KMS-11 (cell line): ENCODE measurements around the gene FFAR3.

Experiments
- H2AFZ ChIP-seq: fragments of 200-600 bp; sonication (generic); 2 replicates; pipeline ENCODE4 v1.6.1; 2016; ENCODE audit warnings: antibody characterized with exemption, mixed run types, low read depth
- H3K27ac ChIP-seq: fragments of 200-600 bp; sonication (generic); 2 replicates; pipeline ENCODE4 v1.6.1; 2016; ENCODE audit warnings: mild to moderate bottlenecking, mixed run types
- H3K27me3 ChIP-seq: fragments of 200-600 bp; sonication (generic); 2 replicates; pipeline ENCODE4 v1.6.1; 2017; ENCODE audit warnings: mild to moderate bottlenecking, low read depth, mixed run types, moderate library complexity; ENCODE audit not compliant: insufficient read depth
- H3K36me3 ChIP-seq: fragments of 200-600 bp; sonication (generic); 2 replicates; pipeline ENCODE4 v1.6.1; 2017; ENCODE audit warnings: mild to moderate bottlenecking, mixed run types; ENCODE audit not compliant: insufficient read depth
- H3K4me1 ChIP-seq: fragments of 200-600 bp; sonication (generic); 2 replicates; pipeline ENCODE4 v1.6.1; 2016; ENCODE audit warnings: mild to moderate bottlenecking, low read depth, mixed run types; ENCODE audit not compliant: poor library complexity, severe bottlenecking
- H3K4me2 ChIP-seq: fragments of 200-600 bp; sonication (generic); 2 replicates; pipeline ENCODE4 v1.7.0; 2016; ENCODE audit warnings: mild to moderate bottlenecking, mixed run types
- H3K4me3 ChIP-seq: fragments of 200-600 bp; sonication (generic); IDR thresholded peaks from 2 replicates; pipeline ENCODE4 v1.6.1; 2017; ENCODE audit warnings: low read depth, low read length, mixed read lengths; ENCODE audit not compliant: insufficient read depth
- H3K79me2 ChIP-seq: fragments of 200-600 bp; sonication (generic); 2 replicates; pipeline ENCODE4 v1.6.1; 2016; ENCODE audit warnings: low read depth, mixed run types; ENCODE audit not compliant: insufficient read depth
- H3K9ac ChIP-seq: fragments of 200-600 bp; sonication (generic); 2 replicates; pipeline ENCODE4 v1.6.1; 2016; ENCODE audit warnings: mild to moderate bottlenecking, mixed run types
- H4K20me1 ChIP-seq: fragments of 200-600 bp; sonication (generic); 2 replicates; pipeline ENCODE4 v1.6.1; 2016; ENCODE audit warnings: mild to moderate bottlenecking, mixed run types; ENCODE audit not compliant: insufficient read depth
- TF ChIP-seq, protein P1 (sequence below): fragments of 200-600 bp; sonication (generic); conservative IDR thresholded peaks from 2 replicates; pipeline ENCODE4 v1.6.1; 2017; ENCODE audit warnings: low read depth, mild to moderate bottlenecking, antibody characterized with exemption, low read length, moderate library complexity, mixed read lengths

Gene FFAR3, protein sequence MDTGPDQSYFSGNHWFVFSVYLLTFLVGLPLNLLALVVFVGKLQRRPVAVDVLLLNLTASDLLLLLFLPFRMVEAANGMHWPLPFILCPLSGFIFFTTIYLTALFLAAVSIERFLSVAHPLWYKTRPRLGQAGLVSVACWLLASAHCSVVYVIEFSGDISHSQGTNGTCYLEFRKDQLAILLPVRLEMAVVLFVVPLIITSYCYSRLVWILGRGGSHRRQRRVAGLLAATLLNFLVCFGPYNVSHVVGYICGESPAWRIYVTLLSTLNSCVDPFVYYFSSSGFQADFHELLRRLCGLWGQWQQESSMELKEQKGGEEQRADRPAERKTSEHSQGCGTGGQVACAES

DNA sequence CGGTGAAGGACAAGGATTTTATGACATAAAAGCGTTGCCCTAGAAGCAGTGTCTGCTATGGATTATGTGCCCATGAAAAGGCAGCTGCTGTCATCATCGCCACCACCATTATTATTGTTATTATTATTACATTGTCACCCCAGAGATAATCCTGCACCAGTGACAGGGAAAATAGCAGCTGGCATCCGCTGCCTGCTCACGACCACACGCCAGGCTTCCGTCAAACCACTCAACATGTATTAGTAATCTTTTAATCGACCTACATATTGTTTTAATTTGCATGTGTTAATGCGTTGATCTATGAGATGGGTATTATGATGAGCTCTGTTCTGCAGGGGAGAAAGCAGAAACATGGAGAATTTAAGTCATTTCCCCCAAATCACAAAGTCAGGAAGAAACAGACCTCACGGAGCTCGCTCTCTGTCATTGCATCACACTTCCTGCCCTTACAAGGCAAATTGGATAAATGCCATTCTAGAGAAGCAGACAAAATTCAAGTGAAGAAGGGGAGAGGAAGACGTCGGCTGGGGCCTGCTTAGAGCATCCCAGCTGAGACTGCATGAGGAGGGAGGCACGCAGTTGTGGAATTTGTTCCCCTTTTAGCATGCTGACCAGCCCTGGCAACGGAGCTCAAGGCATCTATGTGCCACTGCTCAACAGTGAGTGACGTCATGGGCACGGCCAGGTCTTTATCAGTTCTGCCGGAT is at the start of gene FFAR3:
FFAR3 (plus strand) TSS at position 594 of the 707 bp plus-strand sequence. CDS start 431 bp downstream, outside the sequence.
- no peaks in the 10 kb centered on the region for H3K79me2 ChIP-seq
- no peaks in the 10 kb centered on the region for H3K4me1 ChIP-seq
- H3K4me2 ChIP-seq = no peak within 1 kb of the TSS
- no peak within 1 kb of the TSS for H3K27ac ChIP-seq
- no peaks in the 10 kb centered on the region for H3K36me3 ChIP-seq
- H3K4me3 ChIP-seq = no peak within 1 kb of the TSS
- H4K20me1 ChIP-seq = no peaks in the 10 kb centered on the region
- TF ChIP-seq, protein P1, sequence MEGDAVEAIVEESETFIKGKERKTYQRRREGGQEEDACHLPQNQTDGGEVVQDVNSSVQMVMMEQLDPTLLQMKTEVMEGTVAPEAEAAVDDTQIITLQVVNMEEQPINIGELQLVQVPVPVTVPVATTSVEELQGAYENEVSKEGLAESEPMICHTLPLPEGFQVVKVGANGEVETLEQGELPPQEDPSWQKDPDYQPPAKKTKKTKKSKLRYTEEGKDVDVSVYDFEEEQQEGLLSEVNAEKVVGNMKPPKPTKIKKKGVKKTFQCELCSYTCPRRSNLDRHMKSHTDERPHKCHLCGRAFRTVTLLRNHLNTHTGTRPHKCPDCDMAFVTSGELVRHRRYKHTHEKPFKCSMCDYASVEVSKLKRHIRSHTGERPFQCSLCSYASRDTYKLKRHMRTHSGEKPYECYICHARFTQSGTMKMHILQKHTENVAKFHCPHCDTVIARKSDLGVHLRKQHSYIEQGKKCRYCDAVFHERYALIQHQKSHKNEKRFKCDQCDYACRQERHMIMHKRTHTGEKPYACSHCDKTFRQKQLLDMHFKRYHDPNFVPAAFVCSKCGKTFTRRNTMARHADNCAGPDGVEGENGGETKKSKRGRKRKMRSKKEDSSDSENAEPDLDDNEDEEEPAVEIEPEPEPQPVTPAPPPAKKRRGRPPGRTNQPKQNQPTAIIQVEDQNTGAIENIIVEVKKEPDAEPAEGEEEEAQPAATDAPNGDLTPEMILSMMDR = no peak
- H3K27me3 ChIP-seq = peaks cover 12% of the 10 kb centered on the region; the same call in 1 of the 2 replicates
- no peak within 1 kb of the TSS for H3K9ac ChIP-seq
- no peak within 1 kb of the TSS for H2AFZ ChIP-seq

DNA sequence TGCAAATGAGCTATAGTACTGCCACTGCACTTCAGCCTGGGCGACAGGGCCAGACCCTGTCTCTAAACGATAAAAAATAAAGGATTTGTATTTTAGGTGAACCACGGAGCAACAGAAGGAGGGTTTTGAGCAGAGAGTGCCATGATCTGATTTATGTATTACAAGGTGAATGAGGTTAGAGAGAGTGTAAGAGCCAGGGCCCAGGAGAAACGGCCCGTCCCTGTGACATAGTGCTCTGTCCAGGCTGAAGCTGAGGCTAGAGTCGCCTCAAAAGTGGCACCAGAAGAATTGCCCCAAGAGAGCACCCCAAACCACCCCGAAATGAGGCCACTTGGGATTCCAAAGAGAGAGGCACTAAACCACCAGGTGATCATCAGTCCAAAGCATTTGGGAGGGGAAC is 49.4 kb upstream of the FFAR3 start:
- Histone ChIP-seq H2AFZ (no peak overlapping the region), H3K27ac (no peak overlapping the region), H3K36me3 (no peaks in the 10 kb centered on the region), H3K4me2 (no peak overlapping the region), H3K79me2 (no peaks in the 10 kb centered on the region), H3K4me3 (no peak overlapping the region), H4K20me1 (no peaks in the 10 kb centered on the region), H3K9ac (no peak overlapping the region), H3K27me3 (peaks cover 29% of the 10 kb centered on the region; the same call in 1 of the 2 replicates), H3K4me1 (no peaks in the 10 kb centered on the region)
- TF ChIP-seq, protein P1 = no peak

DNA sequence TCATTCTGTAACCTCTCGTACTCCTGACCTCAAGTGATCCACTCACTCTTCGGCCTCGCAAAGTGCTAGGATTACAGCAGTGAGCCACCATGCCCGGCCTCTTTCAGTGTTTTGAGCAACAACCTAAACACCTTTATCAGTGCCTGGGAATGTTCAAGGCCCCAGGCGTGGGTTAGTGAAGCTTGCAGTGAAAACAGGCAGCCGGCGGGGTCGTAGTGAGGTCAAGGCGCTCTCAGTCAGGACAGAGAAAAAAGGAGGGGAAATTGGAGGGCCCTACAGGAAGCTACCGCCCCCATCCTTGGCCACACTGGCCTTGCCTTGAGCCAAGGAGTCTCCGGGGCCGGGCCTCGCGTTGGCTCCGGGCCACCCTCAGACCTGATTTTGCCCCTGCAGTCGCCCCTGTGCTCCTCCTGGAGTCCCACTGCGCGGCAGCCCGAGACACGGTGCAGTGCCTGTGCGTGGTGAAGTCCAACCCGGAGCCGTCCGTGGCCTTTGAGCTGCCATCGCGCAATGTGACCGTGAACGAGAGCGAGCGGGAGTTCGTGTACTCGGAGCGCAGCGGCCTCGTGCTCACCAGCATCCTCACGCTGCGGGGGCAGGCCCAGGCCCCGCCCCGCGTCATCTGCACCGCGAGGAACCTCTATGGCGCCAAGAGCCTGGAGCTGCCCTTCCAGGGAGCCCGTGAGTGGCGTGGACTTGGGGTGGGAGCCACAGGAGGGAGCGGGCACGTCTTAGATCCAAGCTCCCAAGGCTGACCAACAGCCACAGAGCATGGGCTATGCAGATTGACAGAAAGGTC is 48.6 kb upstream of the FFAR3 start:
- H3K27me3 ChIP-seq = peaks cover 23% of the 10 kb centered on the region; the same call in 1 of the 2 replicates
- no peak overlapping the region for H2AFZ ChIP-seq
- no peak overlapping the region for H3K4me2 ChIP-seq
- no peak overlapping the region for H3K27ac ChIP-seq
- H3K9ac ChIP-seq = no peak overlapping the region
- no peaks in the 10 kb centered on the region for H4K20me1 ChIP-seq
- H3K36me3 ChIP-seq = no peaks in the 10 kb centered on the region
- TF ChIP-seq, protein P1 = no peak
- H3K4me3 ChIP-seq = no peak overlapping the region
- H3K4me1 ChIP-seq = no peaks in the 10 kb centered on the region
- H3K79me2 ChIP-seq = no peaks in the 10 kb centered on the region

DNA sequence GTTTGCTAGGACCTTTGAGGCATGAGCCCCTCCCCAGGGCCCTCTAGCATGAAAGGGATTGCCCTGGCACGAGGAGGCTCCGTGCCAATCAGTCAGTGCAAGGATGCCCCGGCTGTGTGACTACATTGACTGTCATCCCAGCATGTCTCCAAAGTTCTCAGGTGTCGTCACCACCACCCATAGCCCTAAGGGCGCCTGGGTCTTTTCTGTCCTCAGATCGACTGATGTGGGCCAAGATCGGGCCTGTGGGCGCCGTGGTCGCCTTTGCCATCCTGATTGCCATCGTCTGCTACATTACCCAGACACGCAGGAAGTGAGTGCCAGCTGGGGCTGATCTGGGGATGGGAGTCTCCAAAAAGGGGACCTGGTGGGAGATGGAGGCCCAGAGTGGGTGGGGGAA is 47.9 kb upstream of the FFAR3 start:
- Histone ChIP-seq H3K4me3 (no peak overlapping the region), H3K4me1 (no peaks in the 10 kb centered on the region), H3K4me2 (no peak overlapping the region), H3K27ac (no peak overlapping the region), H3K9ac (no peak overlapping the region), H3K27me3 (peaks cover 27% of the 10 kb centered on the region; the same call in 1 of the 2 replicates), H3K79me2 (no peaks in the 10 kb centered on the region), H3K36me3 (no peaks in the 10 kb centered on the region), H4K20me1 (no peaks in the 10 kb centered on the region), H2AFZ (no peak overlapping the region)
- TF ChIP-seq, protein P1 = no peak
